Panc1 (cell line): ENCODE data around the gene CFAP74.

ENCODE experiments used
- CTCF ChIP-seq: fragments of 450-650 bp; IDR thresholded peaks from 2 replicates; pipeline ENCODE4 v1.5.1; 2017; ENCODE audit warnings: mild to moderate bottlenecking
- POLR2AphosphoS5 ChIP-seq: IDR thresholded peaks from 2 replicates; pipeline ENCODE4 v1.6.1; 2012; ENCODE audit warnings: mild to moderate bottlenecking, low read depth, low read length, moderate library complexity
- REST ChIP-seq, 2 experiments: IDR thresholded peaks; 2 replicates each; pipeline ENCODE4 v1.6.1; 2011 to 2012; ENCODE audit warnings: low read depth in 2 of 2, control low read depth in 1 of 2, low read length in 1 of 2, mild to moderate bottlenecking in 1 of 2, moderate library complexity in 1 of 2; ENCODE audit not compliant: insufficient read depth in 1 of 2
- SIN3A ChIP-seq: IDR thresholded peaks from 2 replicates; pipeline ENCODE4 v1.6.1; 2012; ENCODE audit warnings: low read depth, mild to moderate bottlenecking, low read length, moderate library complexity, borderline replicate concordance; ENCODE audit not compliant: insufficient read depth

- TF ChIP-seq CTCF (no peak), POLR2AphosphoS5 (no peak), SIN3A (no peak), REST (IDR thresholded peaks at IDR 0.05; ENCODE audit: insufficient read depth in 1 of 2, low read depth in 2 of 2, low read length in 1 of 2) (no peak)
These were observed 73.7 kb downstream of the CFAP74 start for GRCh38 chr1:1929639-1930545.
